WI38 (cell line): ENCODE data around the gene PPP1R16B.
"Not testable (repeated sequence)": the region's sequence is repeated elsewhere in the genome, so short reads cannot be mapped to it uniquely, and the experiment has no call there.

Source experiments
- H3K4me3 ChIP-seq: 2 replicates; pipeline ENCODE4 v1.5.1; 2011; ENCODE audit warnings: low read depth, mild to moderate bottlenecking, control low read depth, low read length
- TF ChIP-seq, protein P1 (sequence below): IDR thresholded peaks from 2 replicates; pipeline ENCODE4 v1.5.1; 2012; ENCODE audit warnings: low read depth, mild to moderate bottlenecking, control low read depth, low read length

The PPP1R16B gene

DNA sequence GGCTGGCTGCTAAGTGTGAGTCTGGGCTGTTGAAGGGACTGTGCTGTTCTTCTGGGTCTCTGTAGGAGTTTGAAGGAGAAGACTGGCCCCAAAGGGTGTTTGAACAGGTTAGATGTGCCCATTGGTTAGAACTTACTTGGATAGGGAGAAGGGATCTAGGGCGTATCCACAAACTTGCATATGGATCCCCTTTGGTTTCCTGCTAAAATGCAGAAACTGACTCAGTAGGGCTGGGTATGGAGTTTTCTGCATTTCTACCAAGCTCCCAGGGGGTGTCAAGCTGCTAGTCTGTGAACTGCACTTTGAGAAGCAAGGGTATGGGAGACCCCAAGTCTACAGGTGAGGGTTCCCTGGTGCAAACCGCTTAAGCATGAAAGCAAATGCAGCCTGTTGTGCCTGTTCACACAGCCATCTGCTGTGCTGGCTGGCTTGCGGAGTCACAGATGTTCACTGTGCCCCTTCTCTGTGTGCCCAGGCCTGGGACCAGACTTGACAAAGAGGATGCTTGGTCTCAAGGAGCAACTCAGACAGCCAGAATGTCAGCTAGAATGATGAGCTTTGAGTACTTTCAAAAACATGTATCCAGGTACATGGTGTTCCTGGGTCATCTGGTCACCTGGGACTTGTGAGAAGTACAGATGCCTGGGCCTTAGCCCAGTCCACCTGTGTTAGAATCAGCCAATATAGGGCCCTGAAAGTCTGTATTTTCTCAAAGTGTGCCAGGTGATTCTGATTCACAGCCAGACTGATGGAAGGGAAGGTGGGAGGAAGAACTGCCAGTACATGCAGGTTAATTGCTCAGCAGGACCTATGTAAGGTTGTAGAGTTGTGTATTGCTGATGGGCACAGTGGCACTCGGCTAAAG is 7.4 kb downstream of the PPP1R16B start:
- no peak overlapping the region for H3K4me3 ChIP-seq
- TF ChIP-seq, protein P1, sequence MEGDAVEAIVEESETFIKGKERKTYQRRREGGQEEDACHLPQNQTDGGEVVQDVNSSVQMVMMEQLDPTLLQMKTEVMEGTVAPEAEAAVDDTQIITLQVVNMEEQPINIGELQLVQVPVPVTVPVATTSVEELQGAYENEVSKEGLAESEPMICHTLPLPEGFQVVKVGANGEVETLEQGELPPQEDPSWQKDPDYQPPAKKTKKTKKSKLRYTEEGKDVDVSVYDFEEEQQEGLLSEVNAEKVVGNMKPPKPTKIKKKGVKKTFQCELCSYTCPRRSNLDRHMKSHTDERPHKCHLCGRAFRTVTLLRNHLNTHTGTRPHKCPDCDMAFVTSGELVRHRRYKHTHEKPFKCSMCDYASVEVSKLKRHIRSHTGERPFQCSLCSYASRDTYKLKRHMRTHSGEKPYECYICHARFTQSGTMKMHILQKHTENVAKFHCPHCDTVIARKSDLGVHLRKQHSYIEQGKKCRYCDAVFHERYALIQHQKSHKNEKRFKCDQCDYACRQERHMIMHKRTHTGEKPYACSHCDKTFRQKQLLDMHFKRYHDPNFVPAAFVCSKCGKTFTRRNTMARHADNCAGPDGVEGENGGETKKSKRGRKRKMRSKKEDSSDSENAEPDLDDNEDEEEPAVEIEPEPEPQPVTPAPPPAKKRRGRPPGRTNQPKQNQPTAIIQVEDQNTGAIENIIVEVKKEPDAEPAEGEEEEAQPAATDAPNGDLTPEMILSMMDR: no peak

DNA sequence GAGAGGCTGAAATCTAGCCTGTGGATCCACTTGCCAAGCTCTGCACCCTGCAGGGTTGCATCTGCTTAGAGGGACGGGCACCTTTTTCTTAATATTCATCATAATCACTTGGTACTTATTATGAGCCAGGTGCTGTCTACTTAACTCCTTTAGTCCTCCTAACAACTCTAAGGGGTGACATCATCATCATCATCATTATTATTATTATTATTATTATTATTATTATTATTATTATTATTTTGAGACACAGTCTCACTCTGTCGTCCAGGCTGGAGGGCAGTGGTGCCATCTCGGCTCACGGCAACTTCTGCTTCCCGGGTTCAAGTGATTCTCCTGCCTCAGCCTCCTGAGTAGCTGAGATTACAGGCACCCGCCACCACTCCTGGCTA is 8.1 kb downstream of the PPP1R16B start:
- not testable (repeated sequence) for H3K4me3 ChIP-seq

DNA sequence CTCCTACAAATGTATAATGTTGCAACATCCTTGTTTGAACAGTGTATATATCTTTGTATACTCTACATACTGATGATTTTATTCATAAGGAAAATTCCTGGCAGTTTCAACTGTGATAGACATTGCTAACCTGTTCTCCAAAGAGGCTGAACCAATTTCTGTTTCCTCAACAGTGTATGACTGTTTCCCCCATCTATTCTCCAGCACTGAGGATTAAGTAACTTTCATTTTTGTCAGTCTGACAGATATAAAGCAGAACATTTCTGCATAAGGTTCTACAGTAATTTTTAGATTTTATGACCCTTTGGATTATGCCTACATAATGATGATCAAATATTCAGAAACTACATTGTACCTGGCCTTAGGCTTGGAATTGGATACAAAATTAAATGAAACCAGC is 9.9 kb downstream of the PPP1R16B start:
- H3K4me3 ChIP-seq: no peak overlapping the region
- TF ChIP-seq, protein P1: no peak

DNA sequence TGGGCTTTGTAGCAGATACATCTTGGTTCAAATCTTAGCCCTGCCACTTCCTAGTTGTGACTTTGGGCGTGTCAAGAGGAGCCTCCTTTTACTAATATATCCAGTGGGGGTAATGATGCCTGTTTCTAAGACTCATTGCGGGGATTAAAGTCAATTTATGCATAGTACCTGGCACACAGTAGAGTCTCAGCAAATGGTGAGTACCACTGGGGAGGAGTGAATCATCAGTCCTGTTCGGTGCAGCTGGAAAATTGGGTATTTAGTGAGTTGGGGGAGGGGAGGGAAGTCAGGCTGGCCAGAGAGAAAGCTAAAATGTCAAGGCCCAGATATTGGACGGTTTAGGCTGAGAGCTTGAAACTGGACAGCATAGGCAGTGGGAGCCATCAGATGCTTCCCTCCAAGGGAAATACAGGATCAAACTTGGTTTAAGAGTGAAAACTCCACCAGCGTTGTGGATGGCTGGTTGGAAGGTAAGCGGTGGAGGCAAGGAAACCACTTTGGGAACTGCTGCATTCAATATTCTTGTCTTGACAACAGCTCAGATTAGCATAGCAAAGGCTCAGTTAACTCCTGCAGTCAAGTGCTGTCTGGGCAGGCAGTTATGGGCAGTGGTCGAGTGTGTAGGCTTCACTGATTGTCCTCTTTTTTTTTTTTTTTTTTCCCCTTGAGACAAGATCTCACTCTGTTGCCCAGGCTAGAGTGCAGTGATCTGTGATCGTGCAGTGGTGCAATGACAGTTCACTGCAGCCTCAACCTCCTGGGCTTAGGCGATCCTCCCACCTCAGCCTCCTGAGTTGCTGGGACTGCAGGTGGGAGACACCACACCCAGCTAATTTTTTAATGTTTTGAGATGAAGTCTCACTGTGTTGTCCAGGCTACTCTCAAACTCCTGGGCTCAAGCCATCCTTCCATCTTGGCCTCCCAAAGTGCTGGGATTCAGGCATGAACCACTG is 12.9 kb downstream of the PPP1R16B start:
- TF ChIP-seq, protein P1: no peak
- no peak overlapping the region for H3K4me3 ChIP-seq

DNA sequence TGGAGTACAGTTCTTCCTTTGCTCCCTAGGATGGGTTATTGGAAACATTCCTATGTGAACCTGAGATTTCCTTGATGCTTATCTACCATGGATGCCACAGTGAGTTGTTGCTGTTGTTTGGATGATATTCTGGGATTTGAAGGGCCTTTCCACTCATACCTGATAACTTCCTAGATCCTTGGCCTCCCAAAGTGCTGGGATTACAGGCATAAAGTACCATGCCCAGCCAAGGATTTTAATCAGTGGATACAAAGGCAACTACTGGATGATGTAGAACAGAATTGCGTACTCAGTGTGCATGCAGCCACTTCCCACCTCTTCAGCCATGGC is 20.0 kb downstream of the PPP1R16B start:
- TF ChIP-seq, protein P1: no peak
- no peak overlapping the region for H3K4me3 ChIP-seq

DNA sequence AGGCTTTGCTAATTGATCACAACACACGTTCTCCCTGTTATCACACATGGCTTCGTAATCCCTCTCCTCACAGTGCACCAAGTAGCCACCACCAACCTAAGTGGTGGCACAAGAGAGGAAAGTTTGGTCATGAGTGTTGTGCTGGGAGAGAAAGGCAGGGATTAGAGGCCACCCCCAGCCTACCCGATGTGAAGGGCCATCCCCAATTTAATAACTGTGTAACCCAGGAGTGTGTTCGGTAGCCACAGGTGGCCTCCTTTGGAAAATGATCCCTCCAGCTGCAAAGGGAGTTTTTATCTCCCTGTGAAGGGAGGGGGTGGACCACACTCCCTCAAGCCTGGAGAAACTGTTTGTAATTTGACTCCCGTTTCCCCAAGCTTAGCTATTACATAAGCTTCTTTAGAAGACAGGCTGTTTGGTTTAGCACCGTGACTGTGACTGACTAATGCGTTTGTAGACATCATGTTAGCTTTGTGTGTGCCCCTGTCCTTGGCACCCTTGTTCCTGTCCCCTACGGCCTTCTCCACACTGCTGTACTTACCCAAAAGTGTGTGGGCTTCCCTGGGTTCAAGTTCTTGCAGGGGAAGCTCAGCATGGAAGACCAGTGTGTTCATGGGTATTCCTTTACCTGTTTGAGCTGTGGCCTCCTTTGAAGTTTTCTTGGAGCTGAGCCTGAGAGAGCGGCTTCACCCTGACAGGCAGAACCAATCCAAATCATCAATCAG is 20.6 kb downstream of the PPP1R16B start:
- no peak overlapping the region for H3K4me3 ChIP-seq
- TF ChIP-seq, protein P1: no peak

DNA sequence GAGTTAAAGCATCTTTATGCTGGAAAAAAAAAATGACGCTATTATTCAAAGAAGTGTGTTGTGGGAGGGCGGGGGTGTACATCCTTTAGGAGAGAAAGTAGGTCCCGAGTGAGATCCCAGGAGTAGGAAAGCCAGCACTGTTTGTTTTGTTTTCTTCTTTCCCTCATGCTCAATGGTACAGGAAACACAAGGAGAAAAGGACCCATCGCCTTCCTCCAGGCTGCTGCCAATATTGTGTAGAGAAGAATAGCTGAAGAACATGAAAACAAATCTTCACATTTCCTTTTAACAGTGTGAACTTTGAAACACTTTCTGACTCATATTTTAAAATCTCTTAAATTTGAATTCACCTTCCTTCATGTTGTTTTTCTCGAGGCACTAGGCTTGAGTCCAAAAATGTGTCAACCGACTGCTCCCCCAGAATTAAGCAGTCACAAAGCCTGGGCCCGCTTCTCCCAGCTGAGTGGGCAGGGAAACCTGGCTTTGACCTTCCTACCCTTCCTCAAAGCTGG is 22.3 kb downstream of the PPP1R16B start:
- TF ChIP-seq, protein P1: no peak
- H3K4me3 ChIP-seq: no peak overlapping the region
